ENCODE results near the gene EPX. TPM values are rescaled to one million over a fixed set of nuclear protein-coding genes. Genes with fewer than 3 reads are reported as not detected.

Gene EPX, protein sequence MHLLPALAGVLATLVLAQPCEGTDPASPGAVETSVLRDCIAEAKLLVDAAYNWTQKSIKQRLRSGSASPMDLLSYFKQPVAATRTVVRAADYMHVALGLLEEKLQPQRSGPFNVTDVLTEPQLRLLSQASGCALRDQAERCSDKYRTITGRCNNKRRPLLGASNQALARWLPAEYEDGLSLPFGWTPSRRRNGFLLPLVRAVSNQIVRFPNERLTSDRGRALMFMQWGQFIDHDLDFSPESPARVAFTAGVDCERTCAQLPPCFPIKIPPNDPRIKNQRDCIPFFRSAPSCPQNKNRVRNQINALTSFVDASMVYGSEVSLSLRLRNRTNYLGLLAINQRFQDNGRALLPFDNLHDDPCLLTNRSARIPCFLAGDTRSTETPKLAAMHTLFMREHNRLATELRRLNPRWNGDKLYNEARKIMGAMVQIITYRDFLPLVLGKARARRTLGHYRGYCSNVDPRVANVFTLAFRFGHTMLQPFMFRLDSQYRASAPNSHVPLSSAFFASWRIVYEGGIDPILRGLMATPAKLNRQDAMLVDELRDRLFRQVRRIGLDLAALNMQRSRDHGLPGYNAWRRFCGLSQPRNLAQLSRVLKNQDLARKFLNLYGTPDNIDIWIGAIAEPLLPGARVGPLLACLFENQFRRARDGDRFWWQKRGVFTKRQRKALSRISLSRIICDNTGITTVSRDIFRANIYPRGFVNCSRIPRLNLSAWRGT
- total RNA-seq, result not detected

DNA sequence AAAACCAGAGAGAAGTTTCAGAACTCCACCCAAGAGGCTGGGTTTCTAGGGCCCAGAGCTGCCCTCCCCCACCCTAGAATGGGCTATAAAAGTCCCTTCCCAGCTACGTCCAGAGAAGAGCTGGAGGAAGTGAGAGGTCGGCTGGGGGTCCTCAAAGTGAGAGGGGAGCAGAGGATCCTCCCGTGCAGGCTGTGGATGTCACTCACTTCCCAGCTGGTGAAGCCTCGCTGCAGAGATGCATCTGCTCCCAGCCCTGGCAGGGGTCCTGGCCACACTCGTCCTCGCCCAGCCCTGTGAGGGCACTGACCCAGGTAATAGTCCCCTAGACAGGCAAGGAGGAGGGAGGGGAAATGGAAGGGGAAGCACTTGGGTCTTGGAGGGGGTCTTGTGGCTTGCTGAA is at the start of gene EPX:
Gene EPX, plus strand, starts transcription at position 115 of the 400 bp plus-strand sequence. Its CDS starts 121 bp downstream, at position 236.

DNA sequence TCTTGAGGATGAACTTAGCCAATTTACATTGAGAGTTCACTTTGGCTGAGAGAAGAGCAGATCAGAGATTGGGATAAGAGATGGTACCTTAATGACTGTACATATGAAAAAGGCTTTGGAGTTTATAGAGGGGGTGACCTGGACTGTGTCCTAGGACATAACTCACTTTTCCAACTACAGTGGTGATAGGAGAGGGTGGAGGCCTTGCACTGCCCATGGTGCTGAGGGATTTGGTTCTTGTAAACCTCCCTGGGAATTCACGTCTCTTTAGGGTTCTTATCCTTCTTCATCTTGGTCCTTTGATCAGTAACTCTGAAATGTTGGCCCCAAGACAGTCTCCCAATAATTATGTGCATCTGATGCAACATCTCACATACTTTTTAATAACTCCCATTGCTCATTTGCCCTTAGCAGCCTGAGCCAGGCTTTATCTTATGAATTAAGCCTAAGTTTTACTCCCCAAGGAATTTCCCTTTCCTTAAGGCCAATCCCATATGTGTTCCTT is 44.5 kb upstream of the EPX start, which contains the start of gene OR4D1:
Gene OR4D1, plus strand, starts transcription at position 455 of the 505 bp plus-strand sequence. CDS start 6,770 bp downstream, outside the sequence.

DNA sequence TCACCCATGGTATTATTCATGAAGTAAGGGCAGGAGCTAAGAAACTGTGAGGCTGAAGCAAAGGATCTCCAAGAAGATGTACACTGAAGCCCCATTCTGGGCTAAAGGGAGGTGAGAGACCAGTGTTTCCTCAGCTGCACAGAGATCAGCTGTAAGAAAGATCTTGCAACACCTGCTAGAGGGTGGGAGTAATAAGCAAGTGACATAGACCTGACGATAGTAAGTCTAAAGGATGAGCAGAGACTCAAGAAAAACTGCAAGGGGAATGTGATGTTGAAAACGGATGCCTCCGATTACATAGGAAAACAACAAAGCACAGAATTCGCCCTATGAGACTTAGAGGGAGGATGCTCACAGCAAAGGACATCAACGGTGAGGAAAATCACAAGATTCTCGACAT is 25.8 kb upstream of the EPX start, which contains the start of gene OR4D2:
Gene OR4D2, plus strand, starts transcription at position 301 of the 400 bp plus-strand sequence. CDS start 2,674 bp downstream, outside the sequence.

DNA sequence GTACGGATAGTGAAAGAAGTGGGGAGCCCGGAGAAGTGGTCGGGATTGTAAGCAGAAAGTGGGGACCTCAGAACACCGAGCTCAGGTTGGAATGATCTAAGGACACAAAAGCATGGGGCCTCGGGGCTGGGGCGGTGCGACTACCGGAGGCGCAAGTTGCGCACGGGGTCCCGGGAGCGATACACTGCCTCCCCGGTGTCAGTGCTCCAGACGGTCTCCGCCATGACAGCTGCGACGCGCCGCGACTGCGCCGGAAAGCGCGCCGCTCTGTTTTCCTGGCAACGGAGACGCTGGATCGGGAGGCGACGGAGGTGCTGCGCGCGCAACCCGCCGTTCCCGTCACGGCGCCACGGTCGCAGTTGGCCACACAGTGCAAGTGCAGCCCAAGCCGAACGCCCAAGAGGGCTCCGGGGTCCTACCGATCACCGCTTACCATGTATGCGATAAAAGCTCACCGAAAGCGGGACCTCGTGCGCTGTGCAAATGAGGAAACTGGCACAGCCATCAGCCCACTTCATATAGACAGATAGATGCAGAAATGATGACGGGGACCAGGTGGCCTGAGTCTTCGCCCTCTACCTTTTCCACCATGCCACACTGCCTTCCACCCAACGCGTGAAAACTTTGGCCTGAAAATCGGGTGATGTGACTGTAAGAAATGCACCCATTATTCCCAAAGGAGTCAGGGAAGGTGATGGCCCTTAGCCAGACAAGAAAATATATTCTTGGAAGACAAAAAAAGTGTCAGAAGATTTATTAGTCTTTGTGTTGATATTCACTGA is 26.7 kb downstream of the EPX start, which contains the start of gene MKS1:
Gene MKS1, minus strand, starts transcription at position 249 of the 782 bp plus-strand sequence. Its CDS starts 25 bp downstream, at position 224.

DNA sequence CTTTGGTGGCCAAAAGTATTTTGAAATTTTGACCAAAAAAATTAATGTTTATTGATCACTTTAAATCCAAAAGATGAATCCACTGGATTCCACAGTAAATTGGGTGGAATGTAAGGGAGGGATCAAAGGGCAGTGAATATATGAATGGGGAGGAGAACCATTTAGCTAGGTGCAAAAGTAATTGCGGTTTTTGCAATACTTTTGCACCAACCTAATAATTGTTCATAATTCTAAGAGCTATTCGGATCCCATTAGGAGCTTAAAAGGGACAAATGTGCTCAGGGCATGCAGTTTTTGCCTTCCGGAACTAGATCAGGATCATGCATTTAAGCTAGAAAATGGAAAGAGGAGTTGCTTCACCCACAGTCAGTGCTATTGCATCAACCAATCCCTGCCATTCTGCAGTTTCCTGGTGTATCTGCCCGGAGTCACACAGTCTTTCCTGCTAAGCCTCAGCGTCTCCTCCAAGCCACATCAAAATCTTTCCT is 45.7 kb downstream of the EPX start, which contains the start of gene LPO:
Gene LPO, plus strand, starts transcription at position 438 of the 488 bp plus-strand sequence. CDS start 4,396 bp downstream, outside the sequence.

Other genes starting within 250 kb of the EPX start
- 14.1 TPM for gene CUEDC1, start 237.3 kb upstream of the EPX start, total RNA-seq
- gene VEZF1, start 204.5 kb upstream of the EPX start, total RNA-seq, result 93.3 TPM
- gene SRSF1, start 185.5 kb upstream of the EPX start, total RNA-seq, result 350 TPM
- 42.9 TPM for gene DYNLL2, start 109.3 kb upstream of the EPX start, total RNA-seq
- not detected for gene OR4D1, start 44.3 kb upstream of the EPX start, total RNA-seq
- not detected for gene OR4D2, start 25.7 kb upstream of the EPX start, total RNA-seq
- gene MKS1, start 26.5 kb downstream of the EPX start, total RNA-seq, result 24.4 TPM
- gene LPO, start 45.9 kb downstream of the EPX start, total RNA-seq, result not detected
- gene MPO, start 88.2 kb downstream of the EPX start, total RNA-seq, result 0.94 TPM
- gene TSPOAP1, start 136.1 kb downstream of the EPX start, total RNA-seq, result 91.7 TPM
- gene SUPT4H1, start 159.5 kb downstream of the EPX start, total RNA-seq, result 35.7 TPM
- gene RNF43, start 224.8 kb downstream of the EPX start, total RNA-seq, result 0.31 TPM

Data from parietal lobe (tissue), 1 donor.